Progenitor cell of endocrine pancreas (in vitro differentiated cells): ENCODE data around the gene NMNAT2. TPM values are rescaled to one million over a fixed set of nuclear protein-coding genes. Genes with fewer than 3 reads are reported as not detected.
"Not testable (repeated sequence)": the region's sequence is repeated elsewhere in the genome, so short reads cannot be mapped to it uniquely, and the experiment has no call there.

ENCODE experiments used
- DNase-seq: peaks from one replicate; pipeline ENCODE4 v3.0.0; 2021; ENCODE audit warnings: low spot score; ENCODE audit not compliant: unreplicated experiment
- H3K27ac Mint-ChIP-seq: 2 replicates; pipeline ENCODE4 v1.8.0; 2021; ENCODE audit warnings: mild to moderate bottlenecking, moderate library complexity, mixed read lengths
- H3K27me3 Mint-ChIP-seq: 2 replicates; pipeline ENCODE4 v1.8.0; 2021; ENCODE audit warnings: mixed read lengths
- H3K36me3 Mint-ChIP-seq: 2 replicates; pipeline ENCODE4 v1.8.0; 2022; ENCODE audit warnings: mixed read lengths; ENCODE audit not compliant: insufficient read depth
- H3K4me1 Mint-ChIP-seq: 2 replicates; pipeline ENCODE4 v1.8.0; 2021; ENCODE audit warnings: low read depth, mixed read lengths
- H3K4me3 Mint-ChIP-seq: 2 replicates; pipeline ENCODE4 v1.8.0; 2021; ENCODE audit warnings: low read depth, mild to moderate bottlenecking, moderate library complexity, mixed read lengths
- H3K9me3 Mint-ChIP-seq: 2 replicates; pipeline ENCODE4 v1.8.0; 2021; ENCODE audit warnings: low read depth, mixed read lengths
- CTCF ChIP-seq: fragments of 200-600 bp; sonication (generic); IDR thresholded peaks from one replicate; pipeline ENCODE4 v1.5.0; 2021; ENCODE audit warnings: antibody characterized with exemption, mild to moderate bottlenecking; ENCODE audit not compliant: unreplicated experiment
- total RNA-seq: library from RNA; stranded (reverse); gene quantifications from 2 replicates; pipeline ENCODE4 v1.2.1, GENCODE V29; 2021

The NMNAT2 gene
- total RNA-seq, 1 donor from 2014 or later, result 3.1 TPM

GRCh38 chr1:183435497-183435896 is 17.3 kb upstream of the NMNAT2 start:
- Mint-ChIP-seq H3K27me3 (no peaks in the 10 kb centered on the region), H3K4me1 (no peaks in the 10 kb centered on the region), H3K4me3 (no peak overlapping the region), H3K27ac (no peak overlapping the region), H3K36me3 (no peaks in the 10 kb centered on the region), H3K9me3 (no peaks in the 10 kb centered on the region)
- TF ChIP-seq CTCF, result no peak
- DNase-seq, result no peak

- Mint-ChIP-seq H3K4me1 (peaks cover under 1% of the 10 kb centered on the region), H3K27me3 (no peaks in the 10 kb centered on the region), H3K27ac (no peak overlapping the region), H3K4me3 (no peak overlapping the region), H3K9me3 (no peaks in the 10 kb centered on the region), H3K36me3 (no peaks in the 10 kb centered on the region)
- TF ChIP-seq CTCF, result no peak
- no peak for DNase-seq
Observed at GRCh38 chr1:183433703-183434102, 15.5 kb upstream of the NMNAT2 start.

- Mint-ChIP-seq H3K27me3 (no peaks in the 10 kb centered on the region), H3K4me1 (peaks cover 4% of the 10 kb centered on the region), H3K27ac (no peak overlapping the region), H3K4me3 (no peak overlapping the region), H3K9me3 (no peaks in the 10 kb centered on the region), H3K36me3 (no peaks in the 10 kb centered on the region)
- no peak for DNase-seq
- no peak for TF ChIP-seq CTCF
Observed at GRCh38 chr1:183432548-183432875, 14.3 kb upstream of the NMNAT2 start.

GRCh38 chr1:183431840-183432547 is 13.8 kb upstream of the NMNAT2 start:
- H3K27me3 Mint-ChIP-seq, result no peaks in the 10 kb centered on the region
- DNase-seq, result no peak
- H3K4me1 Mint-ChIP-seq, result peaks cover 4% of the 10 kb centered on the region
- H3K4me3 Mint-ChIP-seq, result no peak overlapping the region
- H3K9me3 Mint-ChIP-seq, result no peaks in the 10 kb centered on the region
- no peaks in the 10 kb centered on the region for H3K36me3 Mint-ChIP-seq
- no peak overlapping the region for H3K27ac Mint-ChIP-seq
- no peak for TF ChIP-seq CTCF

- DNase-seq, H3K27me3 Mint-ChIP-seq, H3K9me3 Mint-ChIP-seq, H3K27ac Mint-ChIP-seq, H3K4me3 Mint-ChIP-seq, H3K36me3 Mint-ChIP-seq, H3K4me1 Mint-ChIP-seq: not testable (repeated sequence)
Observed at GRCh38 chr1:183427591-183427990, 9.4 kb upstream of the NMNAT2 start.

GRCh38 chr1:183424691-183425090 is 6.5 kb upstream of the NMNAT2 start:
- no peak overlapping the region for H3K4me3 Mint-ChIP-seq
- H3K36me3 Mint-ChIP-seq, result no peaks in the 10 kb centered on the region
- TF ChIP-seq CTCF, result no peak
- H3K9me3 Mint-ChIP-seq, result peaks cover 4% of the 10 kb centered on the region
- no peak for DNase-seq
- peaks cover 2% of the 10 kb centered on the region for H3K27me3 Mint-ChIP-seq
- H3K27ac Mint-ChIP-seq, result no peak overlapping the region
- peaks cover 8% of the 10 kb centered on the region for H3K4me1 Mint-ChIP-seq
